Stimulated activated CD8-positive, alpha-beta memory T cell treated with anti-CD3 and anti-CD28 coated beads, Interleukin-12 subunit alpha, Interleukin-12 subunit beta, amount 100 ng/mL, for 4 hours (primary cell): ENCODE data around the gene IGFBP3.

ENCODE experiments used
- DNase-seq: peaks from one replicate; pipeline ENCODE4 v3.0.0-alpha.2; 2020; ENCODE audit warnings: low read depth

IGFBP3 gene

DNA sequence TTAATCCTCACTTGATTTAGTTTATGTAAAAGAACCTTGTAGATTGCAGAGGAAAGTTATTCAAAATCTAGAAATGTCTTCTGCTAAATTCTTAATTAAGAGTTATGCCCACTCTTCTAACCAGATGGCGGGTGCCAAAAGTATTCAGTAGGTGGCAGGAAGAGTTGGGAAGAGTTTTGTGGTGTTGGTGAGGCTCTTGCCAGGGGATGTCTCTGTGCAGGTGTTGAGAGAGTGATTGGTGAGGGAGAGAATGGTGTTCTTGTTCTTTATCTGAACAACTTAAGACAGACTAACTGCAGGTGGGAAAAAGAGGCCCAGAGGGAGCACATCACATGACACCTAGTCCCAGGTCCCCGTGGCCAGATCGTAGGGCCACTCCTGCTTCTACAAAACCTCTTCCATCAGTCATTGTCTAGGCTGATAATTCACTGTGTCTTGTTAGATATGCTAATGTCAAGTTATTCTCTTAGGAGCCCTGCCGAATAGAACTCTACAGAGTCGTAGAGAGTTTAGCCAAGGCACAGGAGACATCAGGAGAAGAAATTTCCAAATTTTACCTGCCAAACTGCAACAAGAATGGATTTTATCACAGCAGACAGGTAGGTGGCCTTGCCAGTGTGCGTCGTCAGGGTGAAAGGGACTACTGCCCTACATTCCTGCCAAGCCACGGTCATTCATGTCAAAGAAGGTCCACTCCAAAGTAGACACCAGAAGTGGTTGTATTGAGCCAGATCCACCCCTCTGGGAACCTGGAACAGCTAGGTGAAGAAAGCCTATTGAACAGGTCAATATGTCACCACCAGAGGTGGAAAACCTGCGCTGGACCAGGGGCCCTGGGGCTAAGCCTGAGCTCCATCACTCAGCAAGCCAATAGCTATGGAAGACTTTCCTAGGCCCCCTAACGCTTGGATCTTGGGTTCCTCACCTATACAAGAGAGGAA, 29.3 kb downstream of the IGFBP3 start:
- DNase-seq, result no peak

DNA sequence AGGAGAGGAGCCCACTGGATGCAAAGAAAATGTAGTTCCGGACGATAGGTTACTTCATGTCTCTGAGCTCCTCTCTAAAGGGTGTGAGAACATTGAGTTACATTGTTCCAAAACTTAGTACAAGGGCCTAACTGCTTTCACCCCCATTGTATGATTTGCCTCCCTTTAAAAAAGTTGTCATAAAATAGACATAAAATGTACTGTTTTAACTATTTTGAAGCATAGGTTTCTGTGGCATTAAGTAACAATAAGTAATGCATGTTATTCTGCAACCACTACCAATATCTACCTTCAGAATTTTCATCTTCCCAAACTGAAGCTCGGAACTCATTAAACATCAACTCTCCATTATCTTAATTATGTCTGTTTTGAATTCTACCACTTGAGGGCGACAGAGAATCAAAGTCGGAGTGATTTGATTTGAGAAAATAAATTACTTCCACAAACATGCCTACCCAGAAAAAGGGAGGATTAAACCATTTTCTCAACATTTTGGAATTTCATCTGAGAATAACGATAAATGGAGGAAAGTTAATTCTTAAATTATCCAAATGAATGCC, 30.1 kb downstream of the IGFBP3 start:
- DNase-seq, result no peak

DNA sequence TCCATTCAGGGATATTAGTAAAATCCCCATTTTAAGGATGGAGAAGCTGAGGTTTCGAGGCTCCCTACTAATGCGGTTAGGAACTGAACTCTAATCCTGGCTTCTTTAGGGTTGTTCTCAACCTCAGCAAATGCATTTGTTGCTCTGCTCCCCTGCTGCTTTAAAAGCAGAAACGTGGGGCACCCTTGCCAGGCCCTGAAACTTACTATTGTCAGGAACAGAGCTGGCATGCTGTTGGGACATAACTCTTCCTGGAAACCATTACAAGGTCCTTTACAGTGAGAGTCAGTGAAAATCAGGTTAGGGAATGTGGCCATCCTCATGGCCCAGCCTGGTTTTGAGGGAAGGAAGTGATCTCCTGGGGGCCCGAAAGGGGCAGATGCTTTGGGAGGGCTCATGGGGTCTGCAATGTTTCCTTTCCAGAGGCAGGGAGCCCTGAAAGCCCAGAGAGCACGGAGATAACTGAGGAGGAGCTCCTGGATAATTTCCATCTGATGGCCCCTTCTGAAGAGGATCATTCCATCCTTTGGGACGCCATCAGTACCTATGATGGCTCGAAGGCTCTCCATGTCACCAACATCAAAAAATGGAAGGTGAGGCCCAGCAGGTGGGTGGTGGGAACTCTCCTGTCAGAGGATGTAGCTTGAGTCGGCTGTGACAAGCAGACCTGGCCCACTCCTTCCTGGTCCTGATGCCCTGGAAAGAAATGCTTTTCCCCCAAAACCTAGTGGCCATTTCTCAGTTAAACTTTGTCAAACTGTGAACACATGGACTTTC, 30.8 kb downstream of the IGFBP3 start:
- DNase-seq, result no peak

DNA sequence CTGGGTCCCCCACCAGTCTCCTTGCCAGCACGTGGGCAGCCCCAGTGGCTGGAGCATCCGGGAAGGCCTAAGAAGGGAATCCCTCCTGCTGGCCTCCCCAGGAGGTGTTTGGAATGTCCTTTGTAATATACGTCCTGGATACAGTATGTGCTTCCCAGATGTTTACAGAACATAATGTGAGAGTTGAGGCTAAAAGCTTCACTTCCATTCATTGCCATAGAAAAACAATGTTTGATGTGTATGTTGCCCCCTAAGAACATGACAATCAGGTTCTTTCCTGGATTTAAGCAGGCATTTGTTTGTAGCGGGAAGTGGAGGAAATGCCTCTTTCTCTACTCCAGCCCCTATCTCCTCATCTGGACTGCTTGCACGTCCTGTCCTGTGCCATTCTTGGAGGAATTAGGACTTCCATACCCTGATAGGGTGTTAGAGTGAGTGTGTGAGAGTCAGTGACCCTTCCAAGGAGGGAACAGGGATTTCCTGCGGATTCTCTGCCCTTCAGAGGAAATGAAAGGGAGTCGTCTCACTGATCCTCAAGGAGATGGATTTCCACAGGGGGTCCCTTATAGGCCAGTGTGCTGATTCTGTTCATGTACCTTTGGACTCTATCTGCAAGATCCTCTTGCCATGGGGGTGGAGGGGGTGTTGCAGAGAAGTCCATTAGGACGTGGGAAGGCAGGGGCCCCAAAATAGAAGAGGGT, 31.6 kb downstream of the IGFBP3 start:
- DNase-seq, result no peak

DNA sequence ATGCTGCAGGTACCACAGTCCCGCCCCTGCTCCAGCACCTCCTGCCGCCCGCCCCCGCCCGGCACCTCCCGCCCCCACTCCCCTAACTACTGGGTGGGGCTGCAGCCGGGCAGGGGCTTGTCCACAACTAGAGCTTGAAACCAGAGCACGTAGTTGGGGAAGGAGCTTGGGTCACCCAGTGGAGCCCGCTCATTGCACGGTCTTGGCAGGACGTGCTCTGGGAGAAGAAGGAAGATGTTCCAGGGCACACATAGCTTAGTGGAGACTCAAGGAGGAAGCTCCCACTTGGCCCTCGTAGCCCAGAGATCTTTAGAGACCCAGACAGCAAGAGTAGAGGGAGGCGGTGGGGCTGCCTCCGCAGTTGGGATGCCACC, 32.1 kb downstream of the IGFBP3 start:
- no peak for DNase-seq

- no peak for DNase-seq
These were observed 32.7 kb downstream of the IGFBP3 start, which contains the start of gene IGFBP1 for GRCh38 chr7:45888185-45888992. Gene IGFBP1, plus strand, starts transcription at chr7:45888488. Its CDS starts 165 bp downstream, at chr7:45888653.

- DNase-seq, result no peak
These were observed 34.0 kb downstream of the IGFBP3 start for GRCh38 chr7:45886931-45887667.

DNA sequence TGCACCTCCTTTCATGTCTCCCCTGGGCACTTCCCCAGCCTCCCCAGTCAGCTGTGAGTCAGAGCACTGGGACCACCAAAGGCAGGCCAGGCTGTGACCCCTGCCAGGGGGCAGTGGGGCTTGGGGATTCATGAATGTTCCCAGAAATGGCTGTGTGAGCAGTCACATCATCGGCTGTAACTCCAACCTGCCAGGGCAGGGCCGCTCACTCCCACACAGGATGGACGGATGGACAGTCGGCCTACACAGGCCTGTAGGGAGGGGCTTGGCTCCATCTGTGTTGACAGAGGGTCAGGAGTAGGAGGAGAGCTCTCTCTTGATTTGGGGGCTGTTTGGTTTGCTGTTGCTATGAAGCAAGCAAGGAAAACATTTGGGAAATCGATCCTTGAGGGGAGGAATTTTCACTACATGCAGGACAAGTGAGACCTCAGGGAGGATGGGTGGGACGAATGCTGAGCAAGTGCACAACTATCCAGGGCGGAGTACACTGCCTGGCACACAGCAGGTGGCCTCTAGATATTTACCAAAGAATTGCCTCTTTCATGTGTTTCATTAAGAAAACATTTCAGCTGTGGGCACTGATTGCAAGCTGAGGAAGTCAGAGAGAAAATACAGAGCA, 35.7 kb downstream of the IGFBP3 start:
- DNase-seq, result no peak

GRCh38 chr7:45884136-45884535, 36.9 kb downstream of the IGFBP3 start:
- DNase-seq, result no peak

DNA sequence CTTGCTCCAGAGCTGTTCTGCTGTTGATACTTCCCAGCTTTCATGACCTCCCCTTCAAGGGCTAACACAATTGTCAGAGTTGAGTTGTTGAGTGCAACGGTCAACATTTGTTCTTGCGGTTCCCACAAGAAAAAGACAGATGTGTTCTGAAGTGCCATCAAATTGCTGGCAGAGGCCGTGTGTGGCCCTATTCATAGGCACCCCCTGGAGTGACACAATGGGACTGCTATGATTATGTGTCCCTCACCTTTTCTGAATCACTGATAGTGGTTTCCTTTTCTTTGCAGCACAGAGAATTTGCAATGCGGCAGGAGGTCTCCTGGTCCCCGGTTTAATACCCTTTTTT, 38.6 kb downstream of the IGFBP3 start:
- no peak for DNase-seq

GRCh38 chr7:45881759-45882464, 39.2 kb downstream of the IGFBP3 start:
- no peak for DNase-seq

DNA sequence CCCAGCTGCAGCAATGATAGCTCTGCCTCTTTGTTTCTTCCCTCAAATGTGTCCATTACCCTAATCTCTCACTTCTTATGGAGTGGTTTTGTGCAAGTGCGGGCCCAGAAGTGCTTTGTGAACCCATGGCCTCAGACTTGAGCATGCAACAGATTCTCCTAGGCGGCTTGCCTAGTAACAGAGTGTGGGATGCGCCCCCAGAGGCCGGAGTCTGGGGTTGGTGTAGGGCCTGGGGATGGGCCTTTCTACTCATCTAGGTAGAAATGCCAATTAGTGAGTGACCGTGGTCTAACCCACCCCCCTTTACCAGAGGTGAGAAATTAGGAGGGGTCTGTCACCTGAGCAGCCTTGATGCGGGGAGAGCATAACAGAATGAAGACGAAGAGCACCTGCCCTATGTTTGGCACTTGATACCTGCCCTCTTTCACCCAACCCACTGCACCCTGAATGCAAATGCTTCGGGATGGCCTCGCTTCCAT, 39.8 kb downstream of the IGFBP3 start:
- no peak for DNase-seq

- no peak for DNase-seq
These were observed 40.6 kb downstream of the IGFBP3 start for GRCh38 chr7:45880433-45880860.

- DNase-seq, result no peak
These were observed 42.5 kb downstream of the IGFBP3 start for GRCh38 chr7:45878457-45879144.

DNA sequence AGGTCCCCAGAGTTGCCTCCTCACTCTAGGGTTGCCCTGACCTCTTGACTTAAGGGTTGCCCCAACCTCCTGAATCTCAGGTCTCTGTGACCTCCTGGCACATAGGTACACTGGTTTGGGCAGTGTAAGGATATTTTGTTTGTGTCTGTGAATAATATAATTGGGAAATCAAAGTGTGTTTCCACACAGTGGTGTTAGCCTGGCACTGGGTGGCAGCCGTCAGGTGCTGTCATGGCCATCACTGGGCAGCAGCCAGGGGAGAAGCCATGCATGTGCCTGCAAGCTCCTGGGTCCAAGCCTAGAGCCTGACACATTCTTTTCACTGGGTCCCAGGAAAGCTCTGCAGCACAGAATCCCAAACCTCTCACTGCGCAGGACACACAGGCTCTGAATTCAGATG, 44.6 kb downstream of the IGFBP3 start:
- no peak for DNase-seq

- DNase-seq, result no peak
These were observed 46.5 kb downstream of the IGFBP3 start for GRCh38 chr7:45874408-45875131.

- no peak for DNase-seq
These were observed 47.7 kb downstream of the IGFBP3 start for GRCh38 chr7:45873355-45873754.

DNA sequence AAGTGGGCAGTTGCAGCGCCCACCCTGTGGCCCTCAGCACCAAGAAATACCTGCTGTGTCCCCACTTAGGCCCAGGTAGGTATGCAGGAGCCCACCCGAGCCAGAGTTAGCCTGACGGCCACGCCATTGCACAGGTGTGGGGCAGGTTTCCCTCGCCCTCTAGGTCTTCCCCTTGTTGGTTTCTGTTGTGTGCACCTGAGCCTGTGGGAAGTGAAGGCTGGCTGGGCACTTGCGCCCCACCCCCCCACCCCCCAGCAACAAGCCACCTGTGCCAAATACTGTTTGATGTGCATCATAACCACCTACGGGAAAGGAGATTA, 48.1 kb downstream of the IGFBP3 start, which contains the start of gene CCDC201:
TSS of gene CCDC201 (minus strand) at position 48 of the 320 bp plus-strand sequence. CDS start 75 bp downstream, outside the sequence.
- no peak for DNase-seq
